ENCODE results near the gene RICTOR.

RICTOR gene

DNA sequence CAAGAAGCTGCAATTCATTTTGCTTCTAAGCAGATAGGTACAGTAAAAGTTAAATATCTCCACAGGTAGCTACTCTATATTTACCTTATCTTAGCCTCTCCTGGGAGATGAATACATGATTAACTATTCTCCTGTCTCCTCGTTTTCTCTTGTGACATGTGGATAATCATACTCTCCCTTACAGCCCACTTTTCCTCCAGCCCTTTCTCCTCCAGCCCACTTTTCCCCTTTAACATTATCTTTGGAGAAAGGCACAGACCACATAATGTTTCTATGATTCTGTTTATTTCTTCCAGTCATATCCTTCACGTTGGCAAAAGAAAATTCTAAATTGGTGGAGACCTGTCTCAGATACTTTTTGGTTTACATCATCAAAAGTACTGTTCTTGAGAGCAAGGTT, 144.4 kb downstream of the RICTOR start:
- ATAC-seq: no peak

DNA sequence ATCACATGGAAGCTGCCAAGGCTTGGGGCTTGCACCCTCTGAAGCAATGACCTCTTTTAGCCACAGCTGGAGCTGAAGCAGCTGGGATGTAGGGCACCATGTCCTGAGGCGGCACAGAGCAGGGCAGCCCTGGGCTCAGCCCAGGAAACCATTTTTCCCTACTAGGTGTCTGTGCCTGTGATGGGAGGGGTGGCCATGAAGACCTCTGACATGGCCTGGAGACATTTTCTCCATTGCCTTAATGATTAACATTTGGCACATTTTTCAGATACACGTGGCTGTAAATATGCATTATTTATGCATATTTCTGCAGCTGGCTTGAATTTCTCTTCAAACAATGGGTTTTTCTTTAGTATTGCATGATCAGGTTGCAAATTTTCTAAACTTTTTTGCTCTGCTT, 146.7 kb downstream of the RICTOR start:
- ATAC-seq: no peak

DNA sequence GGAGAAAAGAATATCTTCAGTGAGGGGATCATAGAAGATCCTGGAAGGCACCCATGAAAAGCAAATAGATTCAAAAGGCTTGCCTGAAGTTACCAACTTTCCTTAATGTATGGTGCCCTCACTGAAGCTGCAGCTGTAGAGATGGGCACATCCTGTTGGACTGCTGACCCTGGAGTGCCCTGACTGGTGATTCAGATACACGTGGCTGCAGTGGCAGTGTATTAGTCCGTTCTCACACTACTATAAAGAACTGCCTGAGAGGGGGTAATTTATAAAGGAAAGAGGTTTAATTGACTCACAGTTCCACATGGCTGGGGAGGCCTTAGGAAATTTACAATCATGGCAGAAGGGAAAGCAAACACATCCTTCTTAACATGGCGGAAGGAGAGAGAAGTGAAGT, 148.1 kb downstream of the RICTOR start:
- ATAC-seq: no peak

DNA sequence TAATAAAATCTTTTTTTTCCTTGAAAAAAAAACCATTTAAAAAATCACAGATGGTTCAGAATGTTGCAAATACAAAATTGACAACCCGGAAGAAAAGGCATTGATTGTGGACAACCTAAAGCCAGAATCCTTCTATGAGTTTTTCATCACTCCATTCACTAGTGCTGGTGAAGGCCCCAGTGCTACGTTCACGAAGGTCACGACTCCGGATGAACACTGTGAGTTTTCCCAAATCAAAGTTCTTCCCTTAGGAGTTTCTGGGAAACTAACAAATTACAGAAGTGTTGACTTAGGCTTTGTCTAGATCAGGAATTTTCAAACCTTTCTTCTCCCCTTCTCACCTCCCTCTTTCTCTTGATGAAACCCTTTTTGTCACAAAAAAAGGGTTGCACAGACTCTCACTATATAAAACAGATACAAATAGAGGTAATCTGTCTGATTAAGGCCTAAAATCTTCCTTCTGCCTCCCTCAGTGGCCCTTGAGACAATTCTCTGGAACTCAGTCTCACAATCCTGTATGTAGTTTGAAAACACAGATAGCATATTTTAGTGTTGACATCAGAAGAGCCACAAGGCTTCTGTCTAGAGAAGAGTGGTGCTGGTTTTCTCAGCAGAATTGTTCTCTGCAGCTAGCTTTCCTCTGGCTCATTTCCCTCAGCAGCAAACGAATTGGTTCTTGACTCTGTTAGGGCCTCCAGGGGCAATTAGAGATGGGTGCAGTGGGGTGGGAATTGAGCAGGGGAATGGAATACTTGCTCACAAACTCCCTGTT, 148.9 kb downstream of the RICTOR start:
- no peak for ATAC-seq

DNA sequence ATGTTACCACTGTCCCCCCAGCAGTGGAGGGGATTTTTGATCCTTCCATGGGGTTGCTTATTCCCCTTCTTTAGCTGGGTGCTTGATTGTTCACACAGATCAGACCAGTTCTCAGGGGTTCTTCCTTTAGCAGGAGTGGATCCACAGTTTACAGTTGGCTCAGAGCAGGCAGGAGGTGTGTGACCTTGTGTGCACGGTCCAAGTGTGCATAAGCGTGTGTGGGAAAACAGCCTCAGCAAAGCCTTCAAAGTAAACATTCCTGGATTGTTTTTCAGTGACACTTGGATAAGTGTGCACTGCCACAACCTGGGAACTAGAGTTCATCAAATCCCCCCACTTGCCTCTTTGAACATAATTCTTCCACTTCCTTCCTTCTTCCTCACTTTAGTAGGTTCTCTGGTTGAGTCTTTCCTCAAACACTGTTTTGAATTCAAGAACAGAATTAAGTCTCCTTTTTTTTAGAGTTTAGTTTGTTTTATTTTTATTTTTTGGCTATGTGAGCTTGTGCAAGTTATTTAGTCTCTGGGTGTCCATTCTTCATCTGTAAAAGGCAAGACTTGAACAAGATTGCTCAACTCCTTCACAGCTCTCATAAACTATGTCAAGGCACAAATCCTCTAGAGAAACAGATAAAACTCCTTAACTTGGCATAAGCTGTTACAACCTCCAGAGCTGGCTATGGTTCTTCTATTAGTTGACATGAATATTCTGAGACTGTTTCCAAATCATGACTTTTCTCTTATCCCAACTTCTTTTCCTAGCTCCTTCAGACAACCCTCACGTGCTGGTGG, 150.3 kb downstream of the RICTOR start:
- no peak for ATAC-seq

DNA sequence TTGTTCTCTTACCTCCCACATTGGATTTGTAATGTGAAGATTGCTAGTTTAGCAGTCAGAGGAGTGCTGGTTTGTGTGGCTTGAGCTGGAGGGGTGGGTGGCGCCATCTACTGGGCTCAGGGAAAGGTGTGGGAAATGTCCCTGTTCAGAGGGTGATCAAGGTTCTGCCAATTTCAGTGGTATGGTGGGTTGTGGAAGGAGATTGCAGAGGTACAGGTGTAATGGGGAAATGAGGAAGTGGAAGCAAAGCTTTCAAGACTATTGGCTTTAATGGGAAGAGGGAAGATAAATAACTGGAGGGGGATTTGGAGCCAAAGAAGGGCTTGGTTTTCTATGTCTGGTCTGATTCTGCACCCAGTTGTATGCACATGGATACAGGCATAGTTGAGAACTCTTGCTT, 152.0 kb downstream of the RICTOR start:
- peak in 1 of 2 donors; percentile 38 for ATAC-seq

DNA sequence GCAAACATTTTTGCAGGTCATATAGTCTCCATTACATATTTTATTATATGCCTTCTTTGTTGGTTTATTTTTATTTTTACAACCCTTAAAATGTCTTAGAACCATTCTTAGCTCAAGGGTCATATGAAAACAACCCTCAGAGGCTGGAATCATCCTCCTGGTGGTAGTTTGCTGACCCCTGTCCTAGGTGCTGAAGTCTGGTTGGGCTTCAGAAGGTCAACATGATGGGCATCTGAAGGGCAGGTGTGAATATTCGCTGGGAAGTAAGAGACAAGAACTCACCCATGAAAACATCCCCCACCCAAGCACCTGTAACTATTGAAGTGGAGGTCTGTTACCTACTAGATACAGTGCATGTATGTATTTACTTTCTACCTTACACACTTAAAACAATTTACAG, 153.0 kb downstream of the RICTOR start:
- no peak for ATAC-seq

DNA sequence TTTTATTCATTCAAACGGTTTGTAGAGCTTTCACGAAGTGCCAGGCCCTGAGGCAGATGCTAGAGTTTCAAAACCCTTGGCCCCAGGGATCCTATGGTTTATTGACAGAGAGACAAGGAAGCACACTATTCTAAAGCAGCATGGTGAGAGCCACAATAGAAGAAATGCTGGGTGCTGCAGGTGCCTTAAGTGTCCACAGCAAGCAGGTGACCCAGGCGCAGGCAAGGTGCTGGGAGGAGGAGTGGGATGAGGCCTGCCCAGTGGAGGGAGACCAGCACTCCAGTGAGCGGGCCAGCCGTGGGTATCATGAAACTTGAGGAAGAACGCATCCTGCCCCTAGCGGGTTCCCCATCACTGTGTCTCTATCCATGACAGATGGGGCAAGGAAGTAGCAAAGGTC, 157.4 kb downstream of the RICTOR start:
- ATAC-seq: no peak

DNA sequence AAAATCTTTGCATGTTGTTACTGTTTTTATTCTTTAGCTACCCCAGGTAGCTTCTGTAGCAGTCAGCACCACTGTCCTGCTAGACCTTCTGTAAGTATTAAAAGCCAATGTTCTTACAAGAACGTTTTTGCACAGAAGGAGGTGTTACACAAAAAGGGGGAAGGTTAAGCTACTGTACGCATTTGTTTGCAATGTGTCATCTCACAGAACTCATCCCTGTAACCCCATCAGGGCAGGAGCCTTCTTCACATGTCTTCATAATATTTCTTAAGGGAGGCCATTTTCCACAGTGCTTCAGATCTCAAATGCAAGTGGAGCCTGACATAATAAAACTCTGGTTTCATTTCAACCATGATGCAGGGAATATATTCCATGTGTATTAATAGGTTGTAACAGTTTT, 160.5 kb downstream of the RICTOR start:
- ATAC-seq: no peak

DNA sequence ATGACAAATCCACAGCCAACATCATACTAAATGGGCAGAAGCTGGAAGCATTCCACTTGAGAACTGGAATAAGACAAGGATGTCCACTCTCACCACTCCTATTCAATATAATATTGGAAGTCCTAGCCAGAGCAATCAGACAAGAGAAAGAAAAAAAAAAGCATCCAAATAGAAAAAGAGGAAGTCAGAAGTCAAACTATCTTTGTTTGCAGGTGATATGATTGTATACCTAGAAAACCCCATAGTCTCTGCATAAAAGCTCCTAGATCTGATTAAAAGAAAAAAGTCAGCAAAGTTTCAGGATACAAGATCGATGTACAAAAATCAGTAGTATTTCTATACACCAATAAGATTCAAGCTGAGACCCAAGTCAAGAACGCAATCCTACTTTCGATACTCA, 162.3 kb downstream of the RICTOR start:
- ATAC-seq: no peak

DNA sequence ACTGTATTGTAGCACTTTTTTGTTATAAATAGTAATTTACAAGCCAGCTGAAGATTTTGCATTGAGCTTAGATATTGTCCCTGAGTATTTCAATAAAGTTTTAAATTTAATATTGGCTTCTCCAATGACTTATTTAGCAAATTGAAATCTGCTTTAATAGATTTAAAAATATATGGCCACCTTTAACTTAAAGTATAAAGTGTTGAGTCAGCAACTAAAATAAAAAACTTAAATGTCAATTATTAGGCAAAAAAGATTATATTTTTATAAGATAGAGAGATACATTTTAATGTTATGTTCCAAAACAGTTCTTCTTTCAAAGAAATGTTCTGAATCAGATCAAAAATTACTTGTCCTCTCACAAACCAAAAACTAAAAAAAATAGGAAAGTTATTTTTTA, 167.7 kb downstream of the RICTOR start:
- no peak for ATAC-seq

DNA sequence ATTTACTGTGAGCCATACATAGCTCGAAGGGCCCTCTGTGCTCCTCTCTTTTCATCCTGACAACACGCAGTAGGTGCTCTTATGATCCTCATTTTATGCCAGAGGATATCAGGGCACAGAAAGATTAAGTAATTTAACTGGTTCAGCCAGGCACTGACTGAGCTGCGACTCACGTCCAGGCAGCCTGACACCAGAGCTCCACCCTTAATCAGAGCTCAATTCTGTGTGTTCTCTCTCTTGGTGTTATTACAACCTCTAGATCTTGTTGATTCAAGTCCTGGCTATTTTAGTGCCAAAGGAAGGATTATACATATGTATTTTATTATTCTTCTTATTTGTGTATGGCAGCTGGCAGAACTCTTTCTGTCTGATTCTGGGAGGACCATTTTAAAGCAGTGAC, 168.7 kb downstream of the RICTOR start:
- no peak for ATAC-seq

DNA sequence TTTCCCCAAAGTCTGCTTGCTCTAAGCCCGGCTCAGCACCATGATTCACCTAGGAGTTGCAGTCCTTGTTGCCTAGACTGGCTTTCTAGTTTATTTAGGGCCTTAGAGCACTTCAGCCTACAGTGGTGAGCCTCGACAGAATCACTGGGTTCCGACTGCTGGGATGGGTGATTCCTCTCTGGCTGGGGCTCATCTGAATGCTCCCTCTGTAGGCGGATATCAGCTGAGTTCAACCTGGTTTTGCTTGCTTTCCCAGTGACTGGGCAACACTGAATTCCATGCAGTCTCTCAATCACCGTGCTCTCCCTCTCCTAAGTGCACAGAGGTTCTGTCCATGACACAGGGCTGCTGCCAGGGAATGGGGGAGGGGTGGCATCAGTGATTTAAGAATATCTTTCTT, 174.3 kb downstream of the RICTOR start:
- ATAC-seq: no peak

DNA sequence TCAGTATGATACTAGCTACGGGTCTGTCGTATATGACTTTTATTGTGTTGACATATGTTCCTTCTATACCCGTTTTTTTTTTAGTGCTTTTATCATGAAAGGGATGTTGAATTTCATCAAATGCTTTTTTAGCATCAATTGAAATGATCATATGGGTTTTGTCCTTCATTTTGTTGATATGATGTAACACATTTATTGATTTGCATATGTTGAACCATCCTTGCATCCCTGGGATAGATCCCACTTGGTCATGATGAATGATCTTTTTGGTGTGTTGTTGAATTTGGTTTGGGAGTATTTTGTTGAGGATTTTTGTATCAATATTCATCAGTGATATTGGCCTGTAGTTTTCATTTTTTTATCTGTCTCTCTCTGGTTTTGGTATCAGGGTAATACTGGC, 177.4 kb downstream of the RICTOR start:
- no peak for ATAC-seq

DNA sequence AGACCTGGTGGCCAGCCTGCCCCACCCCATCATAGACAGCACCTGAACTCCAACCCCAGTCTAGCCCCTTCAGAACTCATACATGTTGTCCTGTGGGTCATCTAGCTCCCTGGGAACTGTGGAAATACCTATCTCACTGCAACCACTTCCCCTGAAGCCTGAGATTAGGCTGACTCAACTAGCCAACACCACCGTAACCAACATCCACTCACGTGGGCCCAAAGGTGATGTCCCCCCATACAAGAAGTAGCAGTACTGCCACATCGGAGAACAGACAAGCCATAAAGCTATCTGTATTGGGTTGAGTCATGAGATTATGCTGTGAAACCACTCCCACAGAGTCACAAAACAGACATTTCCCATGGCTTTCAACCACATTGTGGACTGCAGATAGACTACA, 181.8 kb downstream of the RICTOR start:
- no peak for ATAC-seq

DNA sequence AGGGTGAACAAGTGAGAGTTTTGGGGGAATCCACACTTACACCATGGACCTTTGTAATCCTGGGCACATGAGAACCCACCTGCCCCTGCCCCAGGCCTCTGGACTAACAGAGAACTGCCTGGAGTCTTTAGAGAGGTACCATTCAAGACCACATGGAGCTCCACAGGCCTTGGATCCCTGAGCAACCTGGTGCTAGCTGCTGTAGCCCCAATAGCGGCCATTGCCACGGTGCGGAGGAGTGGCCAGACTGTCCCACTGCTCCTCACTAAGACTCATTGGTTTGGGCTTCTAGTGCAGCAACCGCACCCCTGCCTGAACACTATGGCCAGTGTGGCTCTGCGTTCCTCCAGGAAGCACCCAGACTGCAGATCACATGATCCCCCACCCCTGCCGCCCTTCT, 182.6 kb downstream of the RICTOR start:
- ATAC-seq: no peak

DNA sequence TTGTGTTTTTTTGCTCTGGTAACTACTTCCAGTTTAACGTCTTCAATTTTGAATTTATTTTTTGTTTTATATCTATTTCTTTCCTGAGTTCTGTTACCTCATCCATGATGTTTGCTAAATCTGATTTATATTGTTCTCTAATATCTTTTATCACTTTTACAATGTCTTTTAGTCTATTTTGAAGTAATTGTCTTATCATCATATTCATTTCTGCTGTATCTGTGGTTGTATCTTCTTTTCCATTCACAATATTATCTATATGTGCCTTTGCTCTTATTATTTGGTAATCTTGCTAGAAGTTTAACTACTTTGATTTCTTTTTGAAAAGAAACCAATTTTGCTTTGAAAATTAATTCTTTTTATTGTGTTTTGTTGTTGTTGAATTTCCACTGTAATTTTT, 184.8 kb downstream of the RICTOR start:
- ATAC-seq: no peak

DNA sequence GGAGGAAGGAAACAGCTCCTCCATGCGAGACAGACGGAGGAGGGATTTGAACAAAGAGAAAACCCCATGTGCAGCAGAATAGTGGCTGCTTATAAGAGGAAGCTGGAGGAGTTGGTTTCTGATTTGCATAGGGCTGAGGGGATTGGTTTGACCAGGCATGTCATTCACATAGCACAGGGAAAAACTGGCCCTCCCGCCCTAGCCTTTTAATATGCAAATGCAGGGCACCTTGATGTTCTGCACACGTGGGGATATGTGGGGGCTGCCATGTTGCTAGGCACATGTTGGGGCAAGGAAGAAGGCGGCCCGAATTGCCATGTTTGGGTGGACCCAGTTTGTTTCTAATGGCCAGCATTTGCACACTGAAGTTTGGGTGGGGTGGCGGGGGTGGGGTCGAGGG, 186.2 kb downstream of the RICTOR start:
- ATAC-seq: no peak
